ENCODE data around the gene CCNF. TPM values are rescaled to one million over a fixed set of nuclear protein-coding genes. Genes with fewer than 3 reads are reported as not detected.
A peak's percentile ranks its signal among the peaks of the same experiment; 100 is the strongest.

The CCNF gene
- total RNA-seq, 1 donor from 2014 or later, result 27.8 TPM

DNA sequence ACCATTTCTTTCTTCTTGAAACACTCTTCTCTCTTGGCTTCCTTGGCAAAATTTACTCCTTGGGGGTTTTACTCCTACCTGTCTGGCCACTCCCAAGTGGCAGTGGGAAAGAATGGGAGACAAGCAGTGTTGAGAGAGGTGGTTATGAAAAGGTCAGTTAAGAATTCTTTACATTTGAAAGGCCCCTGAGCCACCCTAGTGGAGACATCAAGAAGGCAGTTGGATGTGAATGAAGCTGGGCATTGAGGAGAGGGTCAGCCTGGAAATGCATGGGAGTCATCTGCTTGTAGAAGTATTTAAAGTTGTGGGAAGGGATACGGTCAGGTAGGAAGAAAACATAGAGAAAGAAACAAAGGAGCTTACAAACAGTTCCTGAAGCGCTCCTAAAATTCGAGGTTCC is 42.3 kb upstream of the CCNF start:
- TF ChIP-seq, protein P1, sequence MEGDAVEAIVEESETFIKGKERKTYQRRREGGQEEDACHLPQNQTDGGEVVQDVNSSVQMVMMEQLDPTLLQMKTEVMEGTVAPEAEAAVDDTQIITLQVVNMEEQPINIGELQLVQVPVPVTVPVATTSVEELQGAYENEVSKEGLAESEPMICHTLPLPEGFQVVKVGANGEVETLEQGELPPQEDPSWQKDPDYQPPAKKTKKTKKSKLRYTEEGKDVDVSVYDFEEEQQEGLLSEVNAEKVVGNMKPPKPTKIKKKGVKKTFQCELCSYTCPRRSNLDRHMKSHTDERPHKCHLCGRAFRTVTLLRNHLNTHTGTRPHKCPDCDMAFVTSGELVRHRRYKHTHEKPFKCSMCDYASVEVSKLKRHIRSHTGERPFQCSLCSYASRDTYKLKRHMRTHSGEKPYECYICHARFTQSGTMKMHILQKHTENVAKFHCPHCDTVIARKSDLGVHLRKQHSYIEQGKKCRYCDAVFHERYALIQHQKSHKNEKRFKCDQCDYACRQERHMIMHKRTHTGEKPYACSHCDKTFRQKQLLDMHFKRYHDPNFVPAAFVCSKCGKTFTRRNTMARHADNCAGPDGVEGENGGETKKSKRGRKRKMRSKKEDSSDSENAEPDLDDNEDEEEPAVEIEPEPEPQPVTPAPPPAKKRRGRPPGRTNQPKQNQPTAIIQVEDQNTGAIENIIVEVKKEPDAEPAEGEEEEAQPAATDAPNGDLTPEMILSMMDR (IDR thresholded peaks at IDR 0.05; ENCODE audit: unreplicated experiment), result peak; percentile 50
- H3K27me3 Mint-ChIP-seq, result no peaks in the 10 kb centered on the region
- no peak overlapping the region for H3K27ac Mint-ChIP-seq
- no peak for DNase-seq (ENCODE audit: low spot score, unreplicated experiment)
- H3K4me3 Mint-ChIP-seq (ENCODE audit: low read depth), result no peak overlapping the region
- H3K9me3 Mint-ChIP-seq (ENCODE audit: low read depth), result peaks cover 16% of the 10 kb centered on the region
- H3K4me1 Mint-ChIP-seq (ENCODE audit: low read depth), result peaks cover 7% of the 10 kb centered on the region
- peaks cover 1% of the 10 kb centered on the region for H3K36me3 Mint-ChIP-seq (ENCODE audit: insufficient read depth)

DNA sequence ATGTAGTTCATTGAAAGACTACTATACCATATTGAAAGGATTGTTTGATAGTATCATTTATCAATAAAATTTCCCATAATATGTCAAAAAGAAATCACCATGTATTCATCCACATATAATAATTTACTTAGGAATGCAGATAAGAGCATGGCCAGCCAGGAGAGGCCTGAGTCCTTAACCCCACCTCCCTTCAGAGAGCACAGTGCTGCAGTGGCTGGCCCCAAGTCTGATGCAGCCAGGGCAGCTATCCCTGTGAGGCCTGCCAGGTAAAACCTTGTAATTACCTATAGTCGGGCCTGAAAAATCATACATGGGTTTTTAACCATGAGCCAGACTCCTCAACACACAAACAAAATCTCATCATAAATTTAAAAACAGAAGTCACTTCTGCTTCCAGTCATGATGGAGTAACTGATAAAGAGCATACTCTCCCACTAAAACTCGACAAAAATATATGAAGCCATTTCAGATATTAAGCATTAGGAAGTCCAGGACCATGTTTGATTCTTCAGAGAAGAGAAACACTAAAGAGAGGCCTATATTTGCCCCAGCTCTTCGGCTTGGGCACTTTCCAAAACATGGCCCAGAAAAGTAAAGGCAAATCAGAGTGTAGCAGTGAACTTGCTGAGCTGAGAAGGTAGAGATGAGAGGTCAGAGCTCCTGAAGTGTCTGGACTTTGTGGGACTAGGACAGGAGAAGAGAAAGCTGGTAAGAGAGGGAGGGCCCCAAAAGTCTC is 40.9 kb upstream of the CCNF start:
- Mint-ChIP-seq H3K36me3 (ENCODE audit: insufficient read depth) (peaks cover 1% of the 10 kb centered on the region), H3K4me3 (ENCODE audit: low read depth) (no peak overlapping the region), H3K9me3 (ENCODE audit: low read depth) (peaks cover 16% of the 10 kb centered on the region), H3K27me3 (no peaks in the 10 kb centered on the region), H3K4me1 (ENCODE audit: low read depth) (peaks cover 7% of the 10 kb centered on the region), H3K27ac (peak overlapping the region; percentile 12)
- no peak for DNase-seq (ENCODE audit: low spot score, unreplicated experiment)
- TF ChIP-seq, protein P1 (IDR thresholded peaks at IDR 0.05; ENCODE audit: unreplicated experiment), result no peak

DNA sequence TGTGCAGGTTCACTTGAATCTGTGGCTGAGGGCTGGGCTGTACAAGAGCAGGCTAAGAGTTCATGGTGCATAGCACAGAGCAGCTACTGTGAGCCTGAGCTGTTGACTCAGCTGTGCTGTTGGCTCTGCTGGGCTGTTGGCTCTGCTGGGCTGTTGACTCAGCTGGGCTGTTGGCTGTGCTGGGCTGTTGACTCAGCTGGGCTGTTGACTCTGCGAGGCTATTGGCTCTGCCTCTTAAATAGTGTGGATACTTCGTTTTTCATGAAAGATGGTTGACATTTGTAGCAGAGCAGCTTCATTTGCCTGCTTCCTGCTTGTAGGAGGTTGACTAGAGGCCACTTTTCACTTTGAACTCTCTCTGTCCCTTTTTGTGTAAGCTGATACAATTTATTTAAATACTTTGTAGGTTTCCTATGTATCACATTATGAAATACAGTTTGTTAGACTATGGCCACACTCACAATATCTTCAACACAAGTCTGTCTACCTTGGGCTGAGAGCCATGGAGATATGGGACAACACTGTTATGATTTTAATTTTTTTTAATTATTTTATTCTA is 40.3 kb upstream of the CCNF start:
- TF ChIP-seq, protein P1 (IDR thresholded peaks at IDR 0.05; ENCODE audit: unreplicated experiment), result no peak
- H3K27ac Mint-ChIP-seq, result peak overlapping the region; percentile 12
- no peak for DNase-seq (ENCODE audit: low spot score, unreplicated experiment)

DNA sequence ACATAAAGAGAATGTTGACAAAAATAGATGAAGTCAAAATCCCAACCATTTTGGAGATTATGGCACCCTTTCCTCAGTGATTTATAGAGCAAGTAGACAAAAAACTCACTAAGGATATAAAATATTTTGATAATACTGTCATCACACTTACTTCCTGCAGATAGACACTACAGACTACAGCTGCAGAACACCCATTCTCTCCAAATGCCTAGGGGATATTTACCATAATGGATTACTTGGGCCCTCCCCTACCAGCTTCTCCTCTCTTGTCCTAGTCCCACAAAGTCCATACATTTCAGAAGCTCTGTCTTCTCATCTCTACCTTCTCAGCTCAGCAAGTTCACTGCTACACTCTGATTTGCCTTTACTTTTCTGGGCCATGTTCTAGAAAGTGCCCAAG is 37.2 kb upstream of the CCNF start:
- TF ChIP-seq, protein P1 (IDR thresholded peaks at IDR 0.05; ENCODE audit: unreplicated experiment), result no peak
- Mint-ChIP-seq H3K27me3 (peaks cover 6% of the 10 kb centered on the region), H3K4me3 (ENCODE audit: low read depth) (no peak overlapping the region), H3K36me3 (ENCODE audit: insufficient read depth) (peaks cover 1% of the 10 kb centered on the region), H3K4me1 (ENCODE audit: low read depth) (no peaks in the 10 kb centered on the region), H3K27ac (no peak overlapping the region), H3K9me3 (ENCODE audit: low read depth) (peaks cover 14% of the 10 kb centered on the region)
- no peak for DNase-seq (ENCODE audit: low spot score, unreplicated experiment)

More for the DNA sequence above, 40.3 kb upstream of the CCNF start:
- H3K4me3 Mint-ChIP-seq (ENCODE audit: low read depth), result no peak overlapping the region
- H3K9me3 Mint-ChIP-seq (ENCODE audit: low read depth), result peaks cover 16% of the 10 kb centered on the region
- peaks cover 7% of the 10 kb centered on the region for H3K4me1 Mint-ChIP-seq (ENCODE audit: low read depth)
- peaks cover 1% of the 10 kb centered on the region for H3K36me3 Mint-ChIP-seq (ENCODE audit: insufficient read depth)
- no peaks in the 10 kb centered on the region for H3K27me3 Mint-ChIP-seq

DNA sequence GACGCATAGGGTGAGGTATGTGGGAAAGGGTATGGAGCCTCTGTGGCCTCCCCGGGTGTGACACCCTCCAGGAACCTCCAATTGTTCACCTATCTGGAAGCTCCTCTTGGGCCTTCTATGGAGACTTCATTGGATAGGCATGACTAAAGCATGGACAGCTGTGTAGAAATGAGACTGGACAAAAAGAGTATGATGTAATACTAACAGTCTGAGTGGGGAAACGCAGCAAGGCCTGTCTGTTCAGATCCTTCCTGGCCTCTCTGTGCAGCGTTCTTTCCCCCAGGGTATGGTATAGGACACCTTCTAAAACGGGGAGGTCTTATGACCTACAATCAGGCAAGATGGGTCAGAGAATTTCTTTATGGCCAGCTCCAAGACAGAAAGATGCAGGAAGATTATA is 30.7 kb upstream of the CCNF start:
- no peaks in the 10 kb centered on the region for H3K36me3 Mint-ChIP-seq (ENCODE audit: insufficient read depth)
- no peak for DNase-seq (ENCODE audit: low spot score, unreplicated experiment)
- H3K27ac Mint-ChIP-seq, result no peak overlapping the region
- H3K9me3 Mint-ChIP-seq (ENCODE audit: low read depth), result no peaks in the 10 kb centered on the region
- no peak overlapping the region for H3K4me3 Mint-ChIP-seq (ENCODE audit: low read depth)
- H3K4me1 Mint-ChIP-seq (ENCODE audit: low read depth), result peaks cover 7% of the 10 kb centered on the region
- TF ChIP-seq, protein P1 (IDR thresholded peaks at IDR 0.05; ENCODE audit: unreplicated experiment), result no peak
- peaks cover 6% of the 10 kb centered on the region for H3K27me3 Mint-ChIP-seq
